Measurements from ENCODE around the gene C9orf72. TPM values are rescaled to one million over a fixed set of nuclear protein-coding genes. Genes with fewer than 3 reads are reported as not detected.

The C9orf72 gene
- total RNA-seq, 1 donor from 2014 or later = 4.8 TPM

DNA sequence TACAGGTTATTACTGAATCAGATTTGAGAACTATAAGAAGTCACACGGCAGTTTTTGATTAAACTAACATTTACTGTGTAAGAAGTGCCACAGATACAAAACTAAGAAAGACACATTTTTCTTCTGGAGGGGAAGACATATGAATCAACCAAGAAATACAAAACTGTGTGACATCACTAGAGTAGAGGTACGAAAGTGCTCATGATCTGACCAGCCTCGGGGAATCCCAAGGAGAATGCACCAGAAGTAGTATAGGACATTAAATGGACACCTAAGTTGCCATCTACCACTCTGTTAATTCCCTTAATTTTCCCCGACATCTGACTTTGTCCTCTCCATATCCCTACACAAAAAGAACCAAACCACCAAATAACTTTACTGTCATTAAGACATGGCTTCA lies 54.5 kb downstream of the C9orf72 start:
- peaks cover 17% of the 10 kb centered on the region for H3K4me1 Mint-ChIP-seq (ENCODE audit: low read depth, unreplicated experiment)
- H3K27ac Mint-ChIP-seq (ENCODE audit: unreplicated experiment) = peak overlapping the region; percentile 13
- Histone ChIP-seq H3K4me1 (ENCODE audit: insufficient read depth, low read length) (peaks cover 9% of the 10 kb centered on the region), H3K4me2 (ENCODE audit: low read length) (no peak overlapping the region), H3K27ac (ENCODE audit: low read depth, low read length) (no peak overlapping the region), H3K27me3 (ENCODE audit: insufficient read depth, low read length) (no peaks in the 10 kb centered on the region), H3K9me3 (ENCODE audit: insufficient read depth, low read depth, low read length) (no peaks in the 10 kb centered on the region), H3K36me3 (ENCODE audit: insufficient read depth, low read length) (no peaks in the 10 kb centered on the region), H3K4me3 (ENCODE audit: insufficient read depth, low read depth, low read length) (no peak overlapping the region), H3K79me2 (ENCODE audit: insufficient read depth, low read length) (no peaks in the 10 kb centered on the region), H4K20me1 (ENCODE audit: insufficient read depth, low read length) (no peaks in the 10 kb centered on the region), H3K9ac (ENCODE audit: low read length) (no peak overlapping the region), H2AFZ (ENCODE audit: low read depth, low read length) (no peak overlapping the region)
- no peaks in the 10 kb centered on the region for H3K27me3 Mint-ChIP-seq (ENCODE audit: low read depth, unreplicated experiment)
- H3K9me3 Mint-ChIP-seq (ENCODE audit: unreplicated experiment) = no peaks in the 10 kb centered on the region
- FAIRE-seq = no peak
- DNase-seq (ENCODE audit: low read depth) = no peak
- TF ChIP-seq EZH2 (IDR thresholded peaks at IDR 0.05; ENCODE audit: insufficient read depth, low read length) (no peak), CTCF (IDR thresholded peaks at IDR 0.05; ENCODE audit: insufficient read depth, low read depth, low read length) (no peak)
- H3K4me3 Mint-ChIP-seq (ENCODE audit: unreplicated experiment) = no peak overlapping the region
- H3K36me3 Mint-ChIP-seq (ENCODE audit: low read depth, unreplicated experiment) = no peaks in the 10 kb centered on the region

- TF ChIP-seq CTCF (IDR thresholded peaks at IDR 0.05; ENCODE audit: insufficient read depth, low read depth, low read length) (no peak), EZH2 (IDR thresholded peaks at IDR 0.05; ENCODE audit: insufficient read depth, low read length) (no peak)
- Histone ChIP-seq H3K4me2 (ENCODE audit: low read length) (no peak overlapping the region), H4K20me1 (ENCODE audit: insufficient read depth, low read length) (no peaks in the 10 kb centered on the region), H3K4me3 (ENCODE audit: insufficient read depth, low read depth, low read length) (no peak overlapping the region), H3K27ac (ENCODE audit: low read depth, low read length) (no peak overlapping the region), H3K79me2 (ENCODE audit: insufficient read depth, low read length) (no peaks in the 10 kb centered on the region), H3K36me3 (ENCODE audit: insufficient read depth, low read length) (no peaks in the 10 kb centered on the region), H3K27me3 (ENCODE audit: insufficient read depth, low read length) (no peaks in the 10 kb centered on the region), H2AFZ (ENCODE audit: low read depth, low read length) (no peak overlapping the region), H3K9me3 (ENCODE audit: insufficient read depth, low read depth, low read length) (no peaks in the 10 kb centered on the region), H3K4me1 (ENCODE audit: insufficient read depth, low read length) (peaks cover 9% of the 10 kb centered on the region), H3K9ac (ENCODE audit: low read length) (no peak overlapping the region)
- no peaks in the 10 kb centered on the region for H3K36me3 Mint-ChIP-seq (ENCODE audit: low read depth, unreplicated experiment)
- peaks cover 17% of the 10 kb centered on the region for H3K4me1 Mint-ChIP-seq (ENCODE audit: low read depth, unreplicated experiment)
- no peak for FAIRE-seq
- H3K27me3 Mint-ChIP-seq (ENCODE audit: low read depth, unreplicated experiment) = no peaks in the 10 kb centered on the region
- no peak for DNase-seq (ENCODE audit: low read depth)
- H3K4me3 Mint-ChIP-seq (ENCODE audit: unreplicated experiment) = no peak overlapping the region
- H3K27ac Mint-ChIP-seq (ENCODE audit: unreplicated experiment) = no peak overlapping the region
- H3K9me3 Mint-ChIP-seq (ENCODE audit: unreplicated experiment) = no peaks in the 10 kb centered on the region
Observed at GRCh38 chr9:27518006-27518405, 55.3 kb downstream of the C9orf72 start.

GRCh38 chr9:27514551-27514950 lies 58.7 kb downstream of the C9orf72 start:
- no peak overlapping the region for H2AFZ ChIP-seq (ENCODE audit: low read depth, low read length)
- FAIRE-seq = no peak
- Mint-ChIP-seq H3K4me1 (ENCODE audit: low read depth, unreplicated experiment) (peaks cover 6% of the 10 kb centered on the region), H3K27me3 (ENCODE audit: low read depth, unreplicated experiment) (no peaks in the 10 kb centered on the region), H3K36me3 (ENCODE audit: low read depth, unreplicated experiment) (no peaks in the 10 kb centered on the region), H3K4me3 (ENCODE audit: unreplicated experiment) (no peak overlapping the region), H3K27ac (ENCODE audit: unreplicated experiment) (no peak overlapping the region), H3K9me3 (ENCODE audit: unreplicated experiment) (no peaks in the 10 kb centered on the region)
- no peak for DNase-seq (ENCODE audit: low read depth)
- H3K4me2 ChIP-seq (ENCODE audit: low read length) = no peak overlapping the region
- no peaks in the 10 kb centered on the region for H3K79me2 ChIP-seq (ENCODE audit: insufficient read depth, low read length)
- no peaks in the 10 kb centered on the region for H3K27me3 ChIP-seq (ENCODE audit: insufficient read depth, low read length)
- H3K9me3 ChIP-seq (ENCODE audit: insufficient read depth, low read depth, low read length) = no peaks in the 10 kb centered on the region
- H3K36me3 ChIP-seq (ENCODE audit: insufficient read depth, low read length) = no peaks in the 10 kb centered on the region
- no peak for TF ChIP-seq EZH2 (IDR thresholded peaks at IDR 0.05; ENCODE audit: insufficient read depth, low read length)
- no peak for TF ChIP-seq CTCF (IDR thresholded peaks at IDR 0.05; ENCODE audit: insufficient read depth, low read depth, low read length)
- no peaks in the 10 kb centered on the region for H3K4me1 ChIP-seq (ENCODE audit: insufficient read depth, low read length)
- no peak overlapping the region for H3K27ac ChIP-seq (ENCODE audit: low read depth, low read length)
- H3K9ac ChIP-seq (ENCODE audit: low read length) = no peak overlapping the region
- H4K20me1 ChIP-seq (ENCODE audit: insufficient read depth, low read length) = no peaks in the 10 kb centered on the region
- H3K4me3 ChIP-seq (ENCODE audit: insufficient read depth, low read depth, low read length) = no peak overlapping the region
